Effector CD8-positive, alpha-beta T cell (primary cell): ENCODE data around the gene RPS2.
A peak's percentile ranks its signal among the peaks of the same experiment; 100 is the strongest.
"Not testable (repeated sequence)": the region's sequence is repeated elsewhere in the genome, so short reads cannot be mapped to it uniquely, and the experiment has no call there.

Source experiments
- DNase-seq: peaks from one replicate; lab custom pipeline; 2025; lab: John Stamatoyannopoulos, UW

RPS2 gene

GRCh38 chr16:1962161-1963153, 2.2 kb downstream of the RPS2 start:
- DNase-seq, result not testable (repeated sequence)

- DNase-seq, result no peak
Measured at GRCh38 chr16:1961651-1962067, 3.0 kb downstream of the RPS2 start.

- no peak for DNase-seq
Measured at GRCh38 chr16:1960665-1961630, 3.7 kb downstream of the RPS2 start.

- DNase-seq, result peak; percentile 84
Measured at GRCh38 chr16:1959269-1960039, 5.2 kb downstream of the RPS2 start, which contains the start of gene NDUFB10. NDUFB10 (plus strand) TSS chr16:1959538; CDS start chr16:1959625, 87 bp downstream.

- no peak for DNase-seq
Measured at GRCh38 chr16:1958715-1959268, 5.8 kb downstream of the RPS2 start.

GRCh38 chr16:1958143-1958491, 6.5 kb downstream of the RPS2 start:
- not testable (repeated sequence) for DNase-seq

GRCh38 chr16:1957434-1958142, 7.0 kb downstream of the RPS2 start:
- DNase-seq, result not testable (repeated sequence)

DNA sequence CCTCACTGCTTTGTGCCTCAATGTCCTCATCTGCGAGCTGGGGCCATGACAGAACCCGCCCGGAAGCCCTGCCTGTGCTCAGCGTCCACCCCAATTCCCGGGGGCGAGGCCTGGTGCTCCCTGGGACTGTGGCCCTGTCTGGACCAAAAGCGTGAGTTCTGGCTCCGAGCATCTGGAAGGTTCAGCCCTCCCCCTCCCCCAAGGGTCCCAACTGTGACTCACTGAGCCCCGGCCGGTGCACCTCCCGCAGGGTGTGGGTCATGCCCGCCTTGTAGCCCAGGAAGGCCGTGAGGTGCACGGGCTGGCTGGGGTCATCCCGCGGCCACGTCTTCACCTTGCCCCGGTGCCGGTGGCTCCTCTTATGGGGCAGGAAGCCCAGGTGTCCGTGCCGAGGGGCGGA, 10.9 kb downstream of the RPS2 start:
- DNase-seq, result no peak

DNA sequence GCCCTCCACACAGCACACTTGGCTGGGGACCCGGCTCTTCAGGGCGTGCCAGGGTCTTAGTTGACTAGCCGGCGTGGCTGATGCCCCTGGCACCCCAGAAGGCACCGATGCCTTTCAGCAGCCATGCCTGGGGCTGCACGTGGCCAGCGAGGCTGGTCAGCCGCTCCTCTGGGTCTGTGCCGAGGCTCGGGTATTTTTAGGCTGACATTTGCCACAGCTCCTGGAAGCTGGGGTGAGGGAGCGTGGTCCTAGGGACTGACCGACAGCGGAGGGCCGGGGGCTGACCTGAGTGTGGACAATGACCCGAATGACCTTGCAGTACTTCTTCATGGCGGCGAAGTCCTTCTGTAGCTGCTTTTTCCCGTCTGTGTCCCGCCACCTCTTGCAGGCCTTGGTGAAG, 14.1 kb downstream of the RPS2 start:
- no peak for DNase-seq

DNA sequence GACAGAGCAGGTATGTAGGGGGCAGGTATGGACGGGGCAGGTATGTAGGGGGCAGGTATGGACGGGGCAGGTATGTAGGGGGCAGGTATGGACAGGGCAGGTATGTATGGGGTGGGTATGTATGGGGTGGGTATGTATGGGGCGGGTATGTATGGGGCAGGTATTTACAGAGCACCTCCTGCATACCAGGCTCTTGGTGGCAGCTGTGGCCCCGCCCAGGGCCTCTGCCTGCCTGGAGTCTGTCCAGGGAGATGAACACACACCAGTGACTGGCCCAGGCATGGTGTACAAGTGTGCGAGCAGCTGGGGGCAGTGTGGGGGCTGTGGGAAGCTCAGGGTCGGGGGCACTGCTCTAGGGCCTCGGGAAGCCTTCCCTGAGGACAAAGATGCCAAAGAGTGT, 14.6 kb downstream of the RPS2 start:
- no peak for DNase-seq

GRCh38 chr16:1949507-1949906, 15.1 kb downstream of the RPS2 start:
- no peak for DNase-seq

DNA sequence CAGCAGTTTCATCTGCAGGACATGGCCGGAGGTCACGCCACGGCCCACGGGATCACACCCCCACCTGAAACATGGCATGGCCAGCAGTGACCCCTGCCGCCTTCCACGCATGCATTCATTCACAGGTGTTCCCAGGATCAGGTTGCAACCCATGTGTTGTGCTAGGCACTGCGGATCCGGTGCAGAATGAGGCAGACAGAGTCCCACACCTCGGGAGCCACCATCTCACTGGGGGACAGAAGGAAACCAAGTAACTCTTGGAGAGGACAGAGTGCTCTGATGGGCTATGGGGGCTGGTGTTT, 17.3 kb downstream of the RPS2 start:
- DNase-seq, result no peak

DNA sequence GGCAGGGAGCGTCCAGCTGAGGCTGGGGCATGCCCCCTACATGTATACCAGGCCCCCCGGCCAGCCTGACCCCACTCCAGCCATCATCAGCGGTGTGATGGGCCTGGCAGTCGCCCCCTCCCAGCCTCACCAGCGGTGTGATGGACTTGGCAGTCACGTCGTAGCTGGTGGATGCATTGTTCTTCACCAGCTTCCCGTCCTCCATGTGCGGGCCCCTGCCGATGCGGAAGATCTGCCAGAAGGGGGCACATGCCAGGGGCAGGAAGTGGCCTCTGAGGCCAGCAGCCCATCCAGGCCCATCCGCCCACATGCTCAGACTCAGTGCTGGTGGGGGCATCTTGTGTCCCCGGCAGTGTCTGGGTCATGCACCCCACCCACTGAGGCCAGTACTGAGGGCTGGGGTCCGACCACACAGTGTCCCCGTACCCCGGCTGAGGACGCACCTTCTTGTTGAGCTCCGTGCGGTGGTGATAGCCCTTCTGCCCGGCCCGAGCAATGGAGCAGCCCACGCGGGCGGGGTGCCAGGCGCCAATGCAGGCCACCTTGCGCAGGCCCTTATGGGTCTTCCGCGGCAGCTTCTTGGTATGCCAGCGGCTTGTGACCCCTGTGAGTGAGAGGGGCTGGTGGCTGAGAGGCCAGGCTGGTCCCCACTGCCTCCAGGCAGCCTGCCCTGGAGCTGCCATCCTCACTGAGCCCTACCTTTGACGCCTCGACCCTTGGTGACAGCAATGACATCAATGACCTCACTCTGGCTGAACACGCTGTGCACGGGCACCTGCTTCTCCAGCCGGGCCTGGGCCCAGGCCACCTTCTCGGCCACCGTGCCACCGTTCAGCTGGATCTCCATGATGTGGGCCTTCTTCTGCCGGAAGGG, 17.9 kb downstream of the RPS2 start:
- no peak for DNase-seq

GRCh38 chr16:1945559-1946391, 18.9 kb downstream of the RPS2 start:
- DNase-seq, result no peak

DNA sequence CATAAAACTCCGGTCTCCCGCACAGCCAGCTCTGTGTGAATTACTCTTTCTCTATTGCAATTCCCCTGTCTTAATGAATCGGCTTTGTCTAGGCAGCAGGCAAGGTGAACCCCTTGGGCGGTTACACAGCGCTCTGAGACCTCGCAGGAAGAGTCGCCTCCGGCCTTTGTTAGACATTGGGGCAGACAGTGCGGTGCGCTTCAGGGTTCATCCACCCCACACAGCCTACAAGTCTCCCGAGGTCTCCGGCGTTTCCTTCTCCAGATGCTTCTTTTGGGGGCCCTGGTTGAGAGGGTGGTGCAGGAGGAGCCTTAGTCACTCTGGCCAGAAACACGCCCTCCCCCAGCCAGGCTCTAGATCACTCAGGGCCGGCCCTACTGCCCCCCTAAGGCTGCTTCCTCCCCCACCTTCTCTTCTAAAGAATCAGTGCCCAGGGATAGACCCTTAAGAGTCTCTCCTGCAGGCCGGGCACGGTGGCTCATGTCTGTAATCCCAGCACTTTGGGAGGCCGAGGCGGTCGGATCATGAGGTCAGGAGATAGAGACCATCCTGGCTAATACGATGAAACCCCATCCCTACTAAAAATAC, 19.9 kb downstream of the RPS2 start:
- DNase-seq, result no peak

- peak; percentile 99 for DNase-seq
Measured at GRCh38 chr16:1942810-1943726, 21.6 kb downstream of the RPS2 start, which contains the start of gene MSRB1. MSRB1 (minus strand) TSS chr16:1943199; CDS start chr16:1943156, 43 bp downstream.
